ENCODE results near the gene FUCA2.

Gene FUCA2

GRCh38 chr6:143510991-143511891 lies at the start of gene FUCA2:
Gene FUCA2 (minus strand): TSS chr6:143511720. CDS start chr6:143511634, 86 bp downstream.
- DNase-seq (ENCODE audit: low spot score): peak; percentile 87

- no peak for DNase-seq (ENCODE audit: low spot score)
Measured at GRCh38 chr6:143561105-143561704, 49.7 kb upstream of the FUCA2 start.

GRCh38 chr6:143559051-143559660 lies 47.6 kb upstream of the FUCA2 start:
- DNase-seq (ENCODE audit: low spot score): no peak

GRCh38 chr6:143556529-143556928 lies 45.0 kb upstream of the FUCA2 start:
- DNase-seq (ENCODE audit: low spot score): no peak

- DNase-seq (ENCODE audit: low spot score): no peak
Measured at GRCh38 chr6:143555582-143555981, 44.1 kb upstream of the FUCA2 start.

- no peak for DNase-seq (ENCODE audit: low spot score)
Measured at GRCh38 chr6:143555071-143555492, 43.6 kb upstream of the FUCA2 start.

GRCh38 chr6:143553337-143553736 lies 41.8 kb upstream of the FUCA2 start:
- no peak for DNase-seq (ENCODE audit: low spot score)

- no peak for DNase-seq (ENCODE audit: low spot score)
Measured at GRCh38 chr6:143549949-143550268, 38.4 kb upstream of the FUCA2 start.

GRCh38 chr6:143549221-143549948 lies 37.9 kb upstream of the FUCA2 start:
- no peak for DNase-seq (ENCODE audit: low spot score)

- DNase-seq (ENCODE audit: low spot score): no peak
Measured at GRCh38 chr6:143546599-143546998, 35.1 kb upstream of the FUCA2 start.

GRCh38 chr6:143545976-143546547 lies 34.5 kb upstream of the FUCA2 start:
- DNase-seq (ENCODE audit: low spot score): no peak

- DNase-seq (ENCODE audit: low spot score): no peak
Measured at GRCh38 chr6:143545165-143545564, 33.6 kb upstream of the FUCA2 start.

GRCh38 chr6:143544011-143544696 lies 32.6 kb upstream of the FUCA2 start:
- DNase-seq (ENCODE audit: low spot score): no peak

- DNase-seq (ENCODE audit: low spot score): peak; percentile 20
Measured at GRCh38 chr6:143543435-143543834, 31.9 kb upstream of the FUCA2 start.

- DNase-seq (ENCODE audit: low spot score): no peak
Measured at GRCh38 chr6:143542888-143543287, 31.4 kb upstream of the FUCA2 start.

GRCh38 chr6:143540192-143540591 lies 28.7 kb upstream of the FUCA2 start:
- DNase-seq (ENCODE audit: low spot score): no peak

- DNase-seq (ENCODE audit: low spot score): no peak
Measured at GRCh38 chr6:143539734-143540133, 28.2 kb upstream of the FUCA2 start.

- no peak for DNase-seq (ENCODE audit: low spot score)
Measured at GRCh38 chr6:143539106-143539505, 27.6 kb upstream of the FUCA2 start.

GRCh38 chr6:143538374-143538773 lies 26.9 kb upstream of the FUCA2 start:
- no peak for DNase-seq (ENCODE audit: low spot score)

- DNase-seq (ENCODE audit: low spot score): peak; percentile 69
Measured at GRCh38 chr6:143536866-143537691, 25.6 kb upstream of the FUCA2 start.

GRCh38 chr6:143536461-143536865 lies 24.9 kb upstream of the FUCA2 start:
- DNase-seq (ENCODE audit: low spot score): no peak

Measured in Ammon's horn (tissue), 1 donor.